ENCODE measurements around the gene TARBP2.

The TARBP2 gene

DNA sequence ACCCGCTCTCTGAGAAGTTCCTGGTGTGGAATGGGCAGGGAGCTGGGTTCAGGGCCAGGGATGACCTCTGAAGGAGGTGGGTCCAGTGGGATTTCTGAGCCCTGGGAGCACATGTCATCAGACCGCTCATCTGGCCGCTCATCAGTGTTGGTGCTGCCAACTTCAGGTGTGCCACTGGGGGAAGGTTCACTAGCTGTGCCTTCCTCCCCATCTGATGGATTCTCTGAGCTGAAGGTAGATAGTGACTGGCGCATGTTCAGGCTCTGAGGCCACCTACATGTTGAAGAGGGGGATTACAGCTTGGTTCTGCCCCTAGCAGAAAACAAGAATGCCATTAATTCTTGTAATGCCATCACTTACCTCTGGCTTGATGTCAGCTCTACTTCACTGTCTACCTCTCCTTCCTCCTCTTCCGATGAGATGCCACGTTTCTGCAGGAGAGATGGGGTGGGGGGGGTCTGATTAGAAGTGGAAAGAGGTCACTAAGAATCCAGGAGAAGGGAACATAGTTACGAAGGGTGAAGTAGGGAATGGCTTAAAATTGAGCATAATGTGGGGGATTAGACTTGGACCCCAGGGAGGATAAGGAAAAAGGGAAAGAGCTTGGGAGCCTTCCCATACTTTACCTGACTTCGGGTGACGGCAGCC lies 19.0 kb upstream of the TARBP2 start:
- peaks cover 86% of the 10 kb centered on the region for H3K36me3 ChIP-seq (ENCODE audit: control insufficient read depth, low read length)
- H3F3A ChIP-seq (ENCODE audit: control insufficient read depth, insufficient read depth): peaks cover 60% of the 10 kb centered on the region

DNA sequence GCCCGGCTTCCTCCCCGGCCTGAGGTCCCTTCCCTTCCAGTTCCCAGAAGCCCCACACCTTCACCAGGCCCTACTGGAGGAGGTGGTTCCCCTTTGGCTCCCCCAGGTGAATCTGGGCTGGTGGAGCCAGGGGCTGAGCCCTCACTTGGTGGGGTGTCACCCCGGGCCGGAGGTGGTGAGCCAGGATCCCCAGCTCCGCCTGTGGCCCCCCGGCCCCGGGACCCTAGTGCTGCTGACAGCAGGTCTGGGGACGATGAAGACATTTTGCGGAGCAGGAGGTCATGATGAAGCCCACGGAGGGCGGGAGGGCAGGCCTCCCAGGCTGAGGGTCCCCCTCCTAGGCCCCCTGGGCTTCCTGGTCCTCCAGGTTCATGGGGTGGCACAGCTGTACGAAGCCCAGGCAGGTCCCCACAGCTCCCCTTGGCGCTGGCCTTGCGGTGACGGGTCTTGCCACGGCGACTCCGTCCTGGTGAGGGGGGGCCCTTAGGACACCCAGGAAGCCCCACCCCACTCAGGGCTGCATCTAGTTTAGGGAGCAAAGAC lies 18.4 kb upstream of the TARBP2 start:
- Histone ChIP-seq H3K4me1 (ENCODE audit: control insufficient read depth, low read length) (no peaks in the 10 kb centered on the region), H3K79me2 (ENCODE audit: control insufficient read depth, low read length) (peaks cover 3% of the 10 kb centered on the region), H3F3A (ENCODE audit: control insufficient read depth, insufficient read depth) (peaks cover 56% of the 10 kb centered on the region), H3K36me3 (ENCODE audit: control insufficient read depth, low read length) (peaks cover 79% of the 10 kb centered on the region), H3K4me3 (ENCODE audit: low read length) (no peak overlapping the region), H3K9me2 (replicated peaks; ENCODE audit: control insufficient read depth, low read length) (no peaks in the 10 kb centered on the region), H3K4me2 (ENCODE audit: low read length) (no peak overlapping the region), H4K20me1 (ENCODE audit: control insufficient read depth, insufficient read depth, low read depth, low read length) (peaks cover 20% of the 10 kb centered on the region), H3K27me3 (ENCODE audit: control insufficient read depth, low read length) (no peaks in the 10 kb centered on the region), H3K9me3 (ENCODE audit: control insufficient read depth, insufficient read depth, low read length) (no peaks in the 10 kb centered on the region), H3K27ac (ENCODE audit: low read depth, low read length) (no peak overlapping the region)
- no peak for TF ChIP-seq EZH2phosphoT487 (IDR thresholded peaks at IDR 0.05; ENCODE audit: borderline replicate concordance, low read length)
- TF ChIP-seq, protein P1, sequence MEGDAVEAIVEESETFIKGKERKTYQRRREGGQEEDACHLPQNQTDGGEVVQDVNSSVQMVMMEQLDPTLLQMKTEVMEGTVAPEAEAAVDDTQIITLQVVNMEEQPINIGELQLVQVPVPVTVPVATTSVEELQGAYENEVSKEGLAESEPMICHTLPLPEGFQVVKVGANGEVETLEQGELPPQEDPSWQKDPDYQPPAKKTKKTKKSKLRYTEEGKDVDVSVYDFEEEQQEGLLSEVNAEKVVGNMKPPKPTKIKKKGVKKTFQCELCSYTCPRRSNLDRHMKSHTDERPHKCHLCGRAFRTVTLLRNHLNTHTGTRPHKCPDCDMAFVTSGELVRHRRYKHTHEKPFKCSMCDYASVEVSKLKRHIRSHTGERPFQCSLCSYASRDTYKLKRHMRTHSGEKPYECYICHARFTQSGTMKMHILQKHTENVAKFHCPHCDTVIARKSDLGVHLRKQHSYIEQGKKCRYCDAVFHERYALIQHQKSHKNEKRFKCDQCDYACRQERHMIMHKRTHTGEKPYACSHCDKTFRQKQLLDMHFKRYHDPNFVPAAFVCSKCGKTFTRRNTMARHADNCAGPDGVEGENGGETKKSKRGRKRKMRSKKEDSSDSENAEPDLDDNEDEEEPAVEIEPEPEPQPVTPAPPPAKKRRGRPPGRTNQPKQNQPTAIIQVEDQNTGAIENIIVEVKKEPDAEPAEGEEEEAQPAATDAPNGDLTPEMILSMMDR (IDR thresholded peaks at IDR 0.05; ENCODE audit: low read depth, low read length, poor library complexity, severe bottlenecking): no peak

More for the DNA sequence above, 19.0 kb upstream of the TARBP2 start:
- Histone ChIP-seq H3K4me1 (ENCODE audit: control insufficient read depth, low read length) (no peaks in the 10 kb centered on the region), H3K9me3 (ENCODE audit: control insufficient read depth, insufficient read depth, low read length) (no peaks in the 10 kb centered on the region), H3K27me3 (ENCODE audit: control insufficient read depth, low read length) (no peaks in the 10 kb centered on the region), H3K79me2 (ENCODE audit: control insufficient read depth, low read length) (peaks cover 7% of the 10 kb centered on the region), H3K27ac (ENCODE audit: low read depth, low read length) (no peak overlapping the region), H3K9me2 (replicated peaks; ENCODE audit: control insufficient read depth, low read length) (no peaks in the 10 kb centered on the region), H3K4me3 (ENCODE audit: low read length) (no peak overlapping the region), H4K20me1 (ENCODE audit: control insufficient read depth, insufficient read depth, low read depth, low read length) (peaks cover 20% of the 10 kb centered on the region), H3K4me2 (ENCODE audit: low read length) (no peak overlapping the region)
- TF ChIP-seq, protein P1 (IDR thresholded peaks at IDR 0.05; ENCODE audit: low read depth, low read length, poor library complexity, severe bottlenecking): peak; percentile 50
- TF ChIP-seq EZH2phosphoT487 (IDR thresholded peaks at IDR 0.05; ENCODE audit: borderline replicate concordance, low read length): no peak

- Histone ChIP-seq H4K20me1 (ENCODE audit: control insufficient read depth, insufficient read depth, low read depth, low read length) (peaks cover 20% of the 10 kb centered on the region), H3K4me2 (ENCODE audit: low read length) (no peak overlapping the region), H3K79me2 (ENCODE audit: control insufficient read depth, low read length) (no peaks in the 10 kb centered on the region), H3K27ac (ENCODE audit: low read depth, low read length) (no peak overlapping the region), H3K4me3 (ENCODE audit: low read length) (no peak overlapping the region), H3K36me3 (ENCODE audit: control insufficient read depth, low read length) (peaks cover 72% of the 10 kb centered on the region), H3F3A (ENCODE audit: control insufficient read depth, insufficient read depth) (peaks cover 51% of the 10 kb centered on the region), H3K27me3 (ENCODE audit: control insufficient read depth, low read length) (no peaks in the 10 kb centered on the region), H3K9me2 (replicated peaks; ENCODE audit: control insufficient read depth, low read length) (no peaks in the 10 kb centered on the region), H3K4me1 (ENCODE audit: control insufficient read depth, low read length) (no peaks in the 10 kb centered on the region), H3K9me3 (ENCODE audit: control insufficient read depth, insufficient read depth, low read length) (no peaks in the 10 kb centered on the region)
- TF ChIP-seq, protein P1 (IDR thresholded peaks at IDR 0.05; ENCODE audit: low read depth, low read length, poor library complexity, severe bottlenecking): no peak
- no peak for TF ChIP-seq EZH2phosphoT487 (IDR thresholded peaks at IDR 0.05; ENCODE audit: borderline replicate concordance, low read length)
Observed at GRCh38 chr12:53483225-53483978, 17.7 kb upstream of the TARBP2 start.

Measured in DOHH2 (cell line).